ENCODE data around the gene PAQR5.

DNA sequence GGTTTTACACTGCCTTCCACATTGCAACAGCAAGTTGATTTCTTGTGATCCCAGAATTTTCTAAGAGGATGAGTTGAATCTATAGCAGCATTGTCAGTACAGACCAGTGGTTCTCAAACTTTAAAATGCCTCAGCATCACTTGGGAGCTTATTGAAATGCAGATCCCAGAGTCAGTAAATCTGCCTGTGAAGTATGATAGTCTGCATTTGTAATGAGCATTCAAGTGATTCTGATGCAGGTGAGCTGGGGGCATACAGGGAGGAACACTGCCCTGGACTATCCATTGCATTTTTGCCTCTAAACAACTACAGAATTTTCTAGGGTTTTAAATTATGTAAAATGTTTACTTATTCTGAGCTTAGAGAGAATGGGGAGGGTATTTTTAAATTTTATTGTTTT lies 27.5 kb upstream of the PAQR5 start:
- TF ChIP-seq ARID4B (CRISPR knock-in tag; IDR thresholded peaks at IDR 0.05; ENCODE audit: borderline replicate concordance) (no peak), GABPB1 (CRISPR knock-in tag; IDR thresholded peaks at IDR 0.05) (no peak), SMAD3 (CRISPR knock-in tag; IDR thresholded peaks at IDR 0.05; ENCODE audit: borderline replicate concordance) (no peak), SP1 (CRISPR knock-in tag; conservative IDR thresholded peaks at IDR 0.05) (no peak), E2F4 (CRISPR knock-in tag; IDR thresholded peaks at IDR 0.05; ENCODE audit: borderline replicate concordance, low read depth) (no peak), PRRX2 (CRISPR knock-in tag; IDR thresholded peaks at IDR 0.05) (no peak), NR2C2 (CRISPR knock-in tag; IDR thresholded peaks at IDR 0.05) (no peak)
- TF ChIP-seq, protein P1, sequence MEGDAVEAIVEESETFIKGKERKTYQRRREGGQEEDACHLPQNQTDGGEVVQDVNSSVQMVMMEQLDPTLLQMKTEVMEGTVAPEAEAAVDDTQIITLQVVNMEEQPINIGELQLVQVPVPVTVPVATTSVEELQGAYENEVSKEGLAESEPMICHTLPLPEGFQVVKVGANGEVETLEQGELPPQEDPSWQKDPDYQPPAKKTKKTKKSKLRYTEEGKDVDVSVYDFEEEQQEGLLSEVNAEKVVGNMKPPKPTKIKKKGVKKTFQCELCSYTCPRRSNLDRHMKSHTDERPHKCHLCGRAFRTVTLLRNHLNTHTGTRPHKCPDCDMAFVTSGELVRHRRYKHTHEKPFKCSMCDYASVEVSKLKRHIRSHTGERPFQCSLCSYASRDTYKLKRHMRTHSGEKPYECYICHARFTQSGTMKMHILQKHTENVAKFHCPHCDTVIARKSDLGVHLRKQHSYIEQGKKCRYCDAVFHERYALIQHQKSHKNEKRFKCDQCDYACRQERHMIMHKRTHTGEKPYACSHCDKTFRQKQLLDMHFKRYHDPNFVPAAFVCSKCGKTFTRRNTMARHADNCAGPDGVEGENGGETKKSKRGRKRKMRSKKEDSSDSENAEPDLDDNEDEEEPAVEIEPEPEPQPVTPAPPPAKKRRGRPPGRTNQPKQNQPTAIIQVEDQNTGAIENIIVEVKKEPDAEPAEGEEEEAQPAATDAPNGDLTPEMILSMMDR (IDR thresholded peaks at IDR 0.05): no peak

Measured in WTC11 (cell line).